Measurements from ENCODE around the gene ZNF770.
"Not testable (repeated sequence)": the region's sequence is repeated elsewhere in the genome, so short reads cannot be mapped to it uniquely, and the experiment has no call there.

ZNF770 gene

DNA sequence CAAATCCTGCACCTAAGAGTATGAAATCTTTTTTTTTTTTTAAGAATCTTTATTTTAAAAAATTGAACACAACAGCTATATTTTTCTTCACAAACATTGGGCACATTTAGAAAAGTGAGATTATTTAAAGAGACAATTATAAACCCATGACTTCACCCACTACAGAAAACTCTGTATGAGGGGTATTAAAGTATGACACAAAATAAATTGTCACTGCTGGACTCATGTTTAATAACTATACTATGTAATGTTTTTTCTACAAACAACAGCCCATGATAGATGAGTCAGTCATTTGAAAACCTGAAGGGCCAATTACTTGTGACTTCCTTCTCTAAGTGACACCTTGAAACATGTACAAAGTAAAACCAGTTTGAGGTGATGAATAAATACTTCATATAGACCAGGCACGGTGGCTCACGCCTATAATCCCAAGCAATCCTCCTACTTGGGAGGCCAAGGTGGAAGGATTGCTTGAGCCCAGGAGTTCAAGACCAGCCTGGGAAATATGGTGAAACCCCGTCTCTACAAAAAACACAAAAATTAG lies 54.6 kb downstream of the ZNF770 start:
- H3K9ac ChIP-seq (ENCODE audit: low read depth, low read length), result no peak overlapping the region

DNA sequence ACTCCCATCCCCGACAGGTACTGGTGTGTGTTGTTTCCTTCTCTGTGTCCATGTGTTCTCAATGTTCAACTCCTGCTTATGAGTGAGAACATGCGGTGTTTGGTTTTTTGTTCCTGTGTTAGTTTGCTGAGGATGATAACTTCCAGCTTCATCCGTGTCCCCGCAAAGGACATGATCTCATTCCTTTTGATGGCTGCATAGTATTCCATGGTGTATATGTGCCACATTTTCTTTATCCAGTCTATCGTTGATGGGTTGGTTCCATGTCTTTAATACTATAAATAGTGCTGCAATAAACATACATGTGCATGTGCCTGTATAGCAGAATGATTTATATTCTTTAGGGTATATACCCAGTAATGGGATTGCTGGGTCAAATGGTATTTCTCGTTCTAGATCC lies 59.7 kb downstream of the ZNF770 start:
- not testable (repeated sequence) for H3K4me3 ChIP-seq (ENCODE audit: low read depth, low read length); H3K27me3 ChIP-seq (ENCODE audit: control insufficient read depth, insufficient read depth, low read length); H3K4me1 ChIP-seq (ENCODE audit: control insufficient read depth, insufficient read depth, low read length); H3K9me3 ChIP-seq (ENCODE audit: control insufficient read depth, insufficient read depth, low read length); H3K9ac ChIP-seq (ENCODE audit: low read depth, low read length)
- H3K36me3 ChIP-seq (ENCODE audit: control insufficient read depth, insufficient read depth, low read length), result peaks cover 18% of the 10 kb centered on the region

More for the DNA sequence above, 54.6 kb downstream of the ZNF770 start:
- Histone ChIP-seq H3K4me3 (ENCODE audit: low read depth, low read length) (no peak overlapping the region), H3K9me3 (ENCODE audit: control insufficient read depth, insufficient read depth, low read length) (no peaks in the 10 kb centered on the region), H3K4me1 (ENCODE audit: control insufficient read depth, insufficient read depth, low read length) (no peaks in the 10 kb centered on the region), H3K27me3 (ENCODE audit: control insufficient read depth, insufficient read depth, low read length) (no peaks in the 10 kb centered on the region), H3K36me3 (ENCODE audit: control insufficient read depth, insufficient read depth, low read length) (peaks cover 11% of the 10 kb centered on the region)

Measured in iPS-15b (cell line).